ENCODE measurements around the gene MPPE1.
"Not testable (repeated sequence)": the region's sequence is repeated elsewhere in the genome, so short reads cannot be mapped to it uniquely, and the experiment has no call there.

MPPE1 gene

DNA sequence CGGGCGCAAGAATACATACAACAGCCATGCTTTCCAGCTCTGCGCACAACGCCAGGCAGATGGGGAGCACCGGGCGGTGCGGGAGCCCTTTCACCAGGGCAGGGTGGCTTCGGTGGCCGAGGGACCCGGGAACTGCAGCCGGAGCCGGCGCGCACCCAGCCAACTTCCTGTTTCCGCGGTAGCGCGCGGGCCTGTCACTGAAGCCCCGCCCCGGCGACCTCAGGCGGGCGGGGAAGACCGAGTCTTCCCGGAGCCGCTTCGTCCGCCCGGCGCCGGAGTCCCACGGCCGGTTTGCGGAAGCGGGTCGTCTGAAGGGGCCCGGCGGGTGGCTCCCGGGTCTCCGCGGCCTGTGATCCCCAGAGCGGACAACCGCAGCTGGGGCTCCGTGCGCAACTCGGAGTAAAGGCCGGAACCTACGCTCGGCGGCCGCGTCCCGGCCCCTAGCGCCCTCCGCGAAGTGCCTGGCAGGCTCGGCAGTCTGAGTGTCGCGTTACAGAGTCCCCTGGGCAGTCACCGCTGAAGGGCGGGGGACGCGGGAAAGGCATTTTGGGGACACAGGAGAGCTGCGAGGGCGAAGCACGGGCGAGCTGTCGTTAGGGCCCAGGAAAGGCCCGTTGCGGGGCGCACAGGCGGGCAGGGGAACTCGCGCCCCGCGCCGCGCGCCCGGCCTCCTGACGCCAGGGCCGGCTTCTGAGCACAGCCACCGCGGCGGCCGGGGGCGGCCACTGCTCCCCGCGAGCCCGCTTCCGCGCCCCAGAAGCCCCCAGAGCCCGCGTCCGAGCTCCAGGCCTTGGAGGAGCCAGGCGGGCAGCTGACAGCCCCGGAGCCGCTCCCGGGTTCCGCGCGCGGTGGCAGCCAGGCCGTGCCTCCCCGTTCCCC, at the start of gene MPPE1:
Gene MPPE1, minus strand, starts transcription at position 136 of the 879 bp plus-strand sequence. CDS start 11,053 bp downstream, outside the sequence.
- DNase-seq (ENCODE audit: low read depth, low spot score), result peak; percentile 68

DNA sequence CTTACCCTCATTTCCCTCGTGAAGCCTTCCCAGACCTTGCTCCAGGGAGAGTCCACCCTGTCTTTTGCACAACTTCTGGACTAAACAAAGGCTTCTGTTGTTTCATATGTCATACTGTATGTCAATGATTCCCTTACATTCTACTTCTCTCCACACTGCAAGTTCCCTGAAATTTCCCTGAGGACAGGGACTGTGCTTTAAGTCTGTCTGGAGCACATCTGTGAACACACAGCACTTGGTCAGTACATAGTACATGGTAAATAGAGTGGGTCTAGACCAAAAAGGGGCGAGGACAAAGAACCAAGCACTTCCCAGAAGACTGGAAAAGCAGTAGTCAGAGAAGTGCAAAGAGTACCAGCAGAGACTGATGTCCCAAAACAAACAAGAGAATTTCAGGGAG, 49.5 kb upstream of the MPPE1 start:
- DNase-seq (ENCODE audit: low read depth, low spot score), result no peak

- DNase-seq (ENCODE audit: low read depth, low spot score), result no peak
Measured at GRCh38 chr18:11956371-11957308, 48.5 kb upstream of the MPPE1 start.

GRCh38 chr18:11955239-11956029, 47.3 kb upstream of the MPPE1 start:
- no peak for DNase-seq (ENCODE audit: low read depth, low spot score)

DNA sequence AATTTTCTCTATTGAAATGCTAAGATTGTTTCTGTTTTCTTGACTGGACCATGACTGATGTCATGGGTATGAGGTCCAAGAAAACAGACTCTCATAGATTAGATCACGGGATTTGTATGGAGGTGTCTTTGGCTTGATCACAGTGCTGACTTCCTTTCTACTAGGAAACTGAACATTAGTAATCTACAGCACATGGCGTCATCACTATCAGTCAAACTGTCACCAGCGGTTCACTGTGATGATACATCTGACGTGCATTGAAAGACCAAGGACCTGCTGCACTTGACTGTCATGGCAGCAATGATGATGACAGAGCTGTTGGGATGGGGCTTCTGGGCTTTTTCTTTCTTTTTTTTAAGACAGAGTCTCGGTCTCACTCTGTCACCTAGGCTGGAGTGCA, 45.0 kb upstream of the MPPE1 start:
- DNase-seq (ENCODE audit: low read depth, low spot score), result no peak

GRCh38 chr18:11951390-11951851, 43.3 kb upstream of the MPPE1 start:
- no peak for DNase-seq (ENCODE audit: low read depth, low spot score)

- DNase-seq (ENCODE audit: low read depth, low spot score), result no peak
Measured at GRCh38 chr18:11950824-11951223, 42.7 kb upstream of the MPPE1 start.

GRCh38 chr18:11948852-11949523, 40.9 kb upstream of the MPPE1 start:
- DNase-seq (ENCODE audit: low read depth, low spot score), result no peak

GRCh38 chr18:11947214-11948191, 39.4 kb upstream of the MPPE1 start:
- peak; percentile 37 for DNase-seq (ENCODE audit: low read depth, low spot score)

DNA sequence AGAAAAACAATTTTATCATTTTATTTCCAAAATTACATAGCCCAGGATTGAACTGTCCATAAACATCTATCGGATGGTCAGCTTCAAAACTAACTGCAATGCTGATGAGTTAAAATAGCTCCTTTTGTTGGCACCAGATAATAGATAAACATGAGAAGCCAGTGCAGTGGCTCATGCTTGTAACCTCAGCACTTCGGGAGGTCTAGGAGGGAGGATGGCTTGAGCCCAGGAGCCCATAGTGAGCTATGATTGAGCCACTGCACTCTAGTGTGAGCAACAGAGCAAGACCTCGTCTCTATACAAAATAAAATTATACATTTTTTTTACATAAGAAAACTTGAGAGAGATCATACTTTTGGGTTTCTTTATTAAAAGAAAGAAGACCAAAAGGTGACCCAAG, 38.6 kb upstream of the MPPE1 start:
- DNase-seq (ENCODE audit: low read depth, low spot score), result no peak

DNA sequence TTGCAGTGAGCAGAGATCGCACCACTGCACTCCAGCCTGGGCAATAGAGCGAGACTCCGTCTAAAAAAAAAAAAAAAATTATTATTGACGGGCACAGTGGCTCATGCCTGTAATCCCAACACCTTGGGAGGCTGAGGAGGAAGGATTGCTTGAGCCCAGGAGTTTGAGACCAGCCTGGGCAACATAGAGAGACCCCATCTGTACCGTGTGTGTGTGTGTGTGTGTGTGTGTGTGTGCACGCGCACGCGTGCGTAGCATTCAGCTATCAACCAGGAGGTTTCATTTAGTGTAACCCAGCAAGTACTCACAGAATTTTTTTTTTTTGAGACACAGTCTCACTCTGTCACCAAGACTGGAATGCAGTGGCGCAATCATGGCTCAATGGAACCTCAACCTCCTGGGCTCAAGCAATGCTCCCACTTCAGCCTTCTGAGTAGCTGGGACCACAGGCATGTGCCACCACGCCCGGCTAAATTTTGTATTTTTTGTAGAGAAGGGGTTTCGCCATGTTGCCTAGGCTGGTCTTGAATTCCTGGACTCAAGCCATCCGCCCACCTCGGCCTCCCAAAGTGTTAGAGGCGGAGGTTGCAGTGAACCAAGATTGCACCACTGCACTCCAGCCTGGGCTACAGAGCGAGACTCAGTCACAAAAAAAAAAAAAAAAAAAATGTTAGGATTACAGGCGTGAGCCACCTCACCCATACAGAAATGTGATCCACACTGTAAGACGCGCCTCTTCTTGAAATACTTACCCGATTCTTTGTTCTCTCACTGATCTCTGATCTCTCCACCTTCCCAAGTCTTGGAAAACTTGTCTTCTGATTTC, 37.9 kb upstream of the MPPE1 start:
- DNase-seq (ENCODE audit: low read depth, low spot score), result not testable (repeated sequence)

GRCh38 chr18:11944786-11945185, 36.7 kb upstream of the MPPE1 start:
- no peak for DNase-seq (ENCODE audit: low read depth, low spot score)

GRCh38 chr18:11944252-11944651, 36.1 kb upstream of the MPPE1 start:
- no peak for DNase-seq (ENCODE audit: low read depth, low spot score)

- no peak for DNase-seq (ENCODE audit: low read depth, low spot score)
Measured at GRCh38 chr18:11943551-11943950, 35.4 kb upstream of the MPPE1 start.

DNA sequence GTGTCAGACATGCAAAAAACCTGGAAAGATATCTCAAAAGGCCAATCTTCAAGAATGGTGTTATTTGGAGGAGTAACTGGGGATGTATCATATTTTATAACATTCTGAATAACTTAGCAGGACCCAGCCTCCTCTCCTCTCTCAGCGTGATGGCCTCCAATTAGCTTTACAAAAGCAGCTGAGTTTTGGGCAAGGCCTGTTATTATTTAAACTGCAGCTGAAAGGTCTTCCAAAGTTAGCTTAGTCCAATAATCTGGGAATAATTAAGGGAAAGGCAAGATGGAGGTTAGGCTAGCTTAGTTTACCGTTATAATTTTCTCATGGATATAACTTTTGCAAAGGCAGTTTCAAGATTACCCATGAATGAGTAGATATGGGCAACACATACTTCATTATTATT, 32.8 kb upstream of the MPPE1 start:
- DNase-seq (ENCODE audit: low read depth, low spot score), result no peak

DNA sequence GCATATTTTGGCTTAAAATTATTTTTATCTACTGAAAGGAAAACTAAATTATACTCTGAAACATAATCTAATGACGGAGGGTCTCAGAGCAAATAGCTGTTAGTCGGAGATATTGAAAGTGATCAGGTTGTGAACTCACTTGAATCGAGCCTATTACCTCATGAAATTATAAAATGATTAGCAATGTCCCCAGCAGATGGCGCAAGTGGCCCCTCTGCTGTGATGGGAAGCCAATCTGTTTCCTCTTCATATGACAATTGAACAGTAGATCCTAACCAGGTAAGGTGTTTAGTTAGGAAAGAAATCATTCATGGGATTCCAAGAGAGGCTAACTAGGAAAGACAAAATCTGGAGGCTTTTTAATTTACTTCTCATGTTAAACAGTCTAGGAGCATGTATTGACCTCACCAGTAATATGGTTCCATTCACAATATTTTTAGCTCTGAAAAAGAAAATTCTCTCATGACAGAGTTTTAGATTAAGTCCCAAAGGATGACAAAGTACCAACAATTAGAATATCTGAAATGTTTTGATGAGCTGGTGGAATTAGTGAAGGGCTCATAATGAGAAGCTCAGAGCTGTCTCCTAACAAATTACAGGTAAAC, 29.9 kb upstream of the MPPE1 start:
- peak; percentile 60 for DNase-seq (ENCODE audit: low read depth, low spot score)

GRCh38 chr18:11932393-11932792, 24.3 kb upstream of the MPPE1 start:
- DNase-seq (ENCODE audit: low read depth, low spot score), result no peak

DNA sequence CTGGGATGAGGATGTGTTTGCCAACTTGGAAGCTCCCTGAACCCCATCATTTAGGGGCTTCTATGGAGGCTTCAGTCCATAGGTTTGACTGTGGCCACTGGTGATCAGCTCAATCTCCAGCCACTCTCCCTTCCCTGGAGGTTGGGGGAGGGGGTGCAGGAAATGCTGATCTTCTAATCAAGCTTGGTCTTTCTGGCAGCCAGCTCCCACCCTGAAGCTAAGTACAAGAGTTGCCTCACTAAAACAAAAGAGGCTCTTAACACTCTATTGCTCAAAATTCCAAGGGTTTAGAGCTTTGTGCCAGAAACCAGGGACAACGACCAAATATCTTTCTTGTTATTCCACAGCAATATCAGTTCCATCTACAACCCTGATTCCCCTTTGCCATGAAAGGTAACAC, 19.4 kb upstream of the MPPE1 start:
- no peak for DNase-seq (ENCODE audit: low read depth, low spot score)

All from activated CD4-positive, CD25-positive, alpha-beta regulatory T cell treated with anti-CD3 and anti-CD28 coated beads, Interleukin-2, amount 50 U/mL, for 16 hours (primary cell).